GM12873 (cell line): Measurements from ENCODE around the gene MAPK9.

ENCODE experiments used
- CTCF ChIP-seq: IDR thresholded peaks from 2 replicates; pipeline ENCODE4 v1.5.1; 2012; ENCODE audit warnings: low read depth, mild to moderate bottlenecking, moderate library complexity, low read length, control low read depth; ENCODE audit not compliant: insufficient read depth; ENCODE audit errors: missing control alignments

MAPK9 gene

GRCh38 chr5:180281706-180282105, 10.2 kb downstream of the MAPK9 start:
- no peak for TF ChIP-seq CTCF

GRCh38 chr5:180274695-180275094, 17.2 kb downstream of the MAPK9 start:
- no peak for TF ChIP-seq CTCF

DNA sequence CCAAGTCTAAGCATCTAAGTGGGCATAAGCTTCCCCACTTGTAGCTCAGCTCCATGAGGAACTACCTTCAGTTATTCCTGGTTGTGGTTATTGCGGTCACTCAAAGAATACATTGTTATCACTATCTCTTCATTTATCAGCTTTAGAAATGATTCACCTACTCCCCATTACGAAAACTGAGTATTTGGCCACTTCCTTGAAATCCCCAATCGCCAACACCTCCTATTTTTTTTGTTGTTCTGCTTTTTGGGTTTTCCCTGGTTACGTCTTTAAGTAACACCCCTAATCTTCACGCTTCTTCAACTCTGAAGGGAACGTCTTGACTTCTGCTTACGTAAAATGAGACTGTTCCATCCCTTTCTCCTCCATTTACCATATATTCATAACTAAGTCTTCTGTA, 20.7 kb downstream of the MAPK9 start:
- no peak for TF ChIP-seq CTCF

- no peak for TF ChIP-seq CTCF
Measured at GRCh38 chr5:180259260-180259611, 32.6 kb downstream of the MAPK9 start.

DNA sequence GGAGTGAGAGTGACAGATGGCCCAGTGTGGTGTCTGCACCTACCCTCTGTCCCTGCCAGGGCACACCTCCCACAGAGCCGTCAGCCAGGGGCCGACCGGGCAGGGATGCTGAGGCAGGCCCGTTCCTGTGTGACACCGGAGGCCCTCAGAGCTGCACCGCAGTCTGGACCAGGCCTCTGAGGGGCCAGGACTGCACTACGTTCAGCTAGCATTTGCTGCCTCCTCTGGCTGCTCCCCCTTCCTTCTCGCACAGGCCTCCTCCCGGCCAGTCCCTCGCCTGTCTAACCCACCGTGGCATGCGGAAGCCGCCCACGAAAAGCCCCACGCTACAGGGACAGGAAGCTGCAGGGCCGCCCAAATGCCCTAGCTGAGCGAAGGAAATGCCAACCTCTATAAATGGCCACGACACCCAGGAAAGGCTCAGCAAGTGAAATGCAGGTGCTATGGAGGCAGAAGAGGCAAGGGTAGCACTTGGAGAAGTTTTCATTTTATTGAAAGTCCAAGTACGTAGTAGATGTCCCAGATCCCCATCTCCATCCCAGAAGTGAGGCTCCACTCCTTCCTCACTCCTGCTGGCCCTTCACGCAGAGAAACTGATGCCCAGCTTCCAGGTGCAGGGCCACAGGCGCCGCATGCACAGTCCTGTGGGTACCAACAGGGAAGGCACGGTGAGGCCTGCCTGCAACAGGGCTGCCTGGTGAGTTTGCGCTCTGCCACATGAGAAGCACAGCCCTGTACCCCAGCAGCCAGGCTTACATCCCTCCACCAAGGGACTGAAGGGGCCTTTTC, 38.7 kb downstream of the MAPK9 start:
- no peak for TF ChIP-seq CTCF

DNA sequence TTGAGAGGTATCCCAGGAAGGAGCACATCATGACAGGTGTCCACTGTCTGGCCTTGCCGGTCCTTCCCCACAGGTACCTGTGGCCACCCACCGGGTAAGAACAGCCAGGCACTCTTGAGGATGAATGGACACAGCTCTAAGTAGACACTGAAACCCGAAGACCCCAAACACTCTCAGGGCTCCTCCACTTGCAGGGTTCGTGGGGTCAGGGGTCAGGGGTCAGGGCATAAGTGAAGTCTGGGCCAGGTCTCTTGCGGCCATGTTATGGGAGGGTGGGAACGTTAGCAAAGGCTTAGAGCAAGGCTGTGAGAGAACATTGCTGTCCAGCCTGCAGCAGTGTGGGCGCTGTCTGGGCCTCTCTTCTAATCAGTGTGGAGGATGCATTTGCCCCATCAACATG, 40.0 kb downstream of the MAPK9 start:
- no peak for TF ChIP-seq CTCF

DNA sequence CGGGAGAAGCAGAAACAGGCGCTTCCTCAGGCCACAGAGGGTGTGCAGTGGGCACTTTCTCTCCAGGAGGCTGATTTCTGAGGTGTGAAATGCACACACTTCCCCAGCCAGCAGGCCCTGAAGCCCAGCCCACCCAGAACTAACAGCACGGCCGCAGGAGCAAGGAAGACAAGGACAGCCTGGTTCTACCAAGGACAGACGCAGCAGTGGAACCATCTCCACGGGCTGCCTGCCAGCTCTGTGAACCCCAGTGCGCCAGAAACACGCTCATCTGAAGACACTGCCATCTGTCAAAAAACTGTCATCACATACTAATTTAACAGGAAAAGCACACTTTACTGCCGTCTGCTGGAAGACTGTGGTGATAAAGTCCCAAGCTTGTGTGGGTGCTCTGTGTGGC, 40.7 kb downstream of the MAPK9 start:
- TF ChIP-seq CTCF: no peak
